Fibroblast of skin of back (primary cell): Measurements from ENCODE around the gene TM9SF2.
A peak's percentile ranks its signal among the peaks of the same experiment; 100 is the strongest.
"Not testable (repeated sequence)": the region's sequence is repeated elsewhere in the genome, so short reads cannot be mapped to it uniquely, and the experiment has no call there.

Source experiments
- DNase-seq: peaks from one replicate; pipeline ENCODE4 v3.0.0-alpha.2; 2013

TM9SF2 gene

DNA sequence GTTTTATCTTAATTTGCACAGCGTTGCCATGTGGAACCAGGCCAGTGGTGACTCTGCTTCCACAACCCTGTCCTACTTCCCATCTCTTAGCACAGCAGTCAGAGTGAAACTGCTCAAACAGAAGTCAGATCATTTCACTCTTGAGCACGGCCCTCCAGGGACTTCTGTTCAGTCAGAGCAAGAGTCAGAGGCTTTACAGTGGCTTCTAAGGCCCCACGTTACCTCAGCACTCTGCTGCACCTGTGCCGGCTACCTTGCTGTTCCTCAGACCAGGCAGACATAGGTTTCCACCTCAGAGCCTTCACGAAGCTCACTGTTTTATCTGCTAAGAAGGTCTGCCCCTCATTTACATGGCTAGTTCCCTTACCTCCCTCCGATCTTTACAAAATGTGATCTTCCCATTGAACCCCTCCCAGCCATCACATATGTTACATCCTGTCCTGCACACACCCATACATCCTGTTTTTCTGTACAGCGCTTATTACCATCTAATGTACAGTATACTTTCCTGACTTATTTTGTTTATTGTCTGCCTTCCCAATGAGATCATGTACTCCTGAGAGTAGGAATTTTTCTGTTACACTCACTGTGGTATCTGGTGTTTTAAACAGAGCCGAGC is 41.6 kb downstream of the TM9SF2 start:
- no peak for DNase-seq

DNA sequence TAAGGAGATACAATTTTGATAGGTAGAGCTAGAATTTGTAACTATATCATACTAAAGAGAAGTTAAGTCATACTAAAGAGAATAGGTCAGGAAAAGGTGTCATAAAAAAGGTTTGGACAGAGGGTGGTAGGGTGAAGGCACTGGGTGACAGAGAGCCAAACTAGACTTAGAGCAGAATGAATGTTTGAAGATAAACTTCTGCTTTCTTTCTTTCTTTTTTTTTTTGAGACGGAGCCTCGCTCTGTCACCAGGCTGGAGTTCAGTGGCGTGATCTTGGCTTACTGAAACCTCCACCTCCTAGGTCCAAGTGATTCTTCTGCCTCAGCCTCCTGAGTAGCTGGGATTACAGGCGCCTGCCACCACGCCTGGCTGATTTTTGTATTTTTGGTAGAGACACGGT is 44.1 kb downstream of the TM9SF2 start:
- DNase-seq = no peak

DNA sequence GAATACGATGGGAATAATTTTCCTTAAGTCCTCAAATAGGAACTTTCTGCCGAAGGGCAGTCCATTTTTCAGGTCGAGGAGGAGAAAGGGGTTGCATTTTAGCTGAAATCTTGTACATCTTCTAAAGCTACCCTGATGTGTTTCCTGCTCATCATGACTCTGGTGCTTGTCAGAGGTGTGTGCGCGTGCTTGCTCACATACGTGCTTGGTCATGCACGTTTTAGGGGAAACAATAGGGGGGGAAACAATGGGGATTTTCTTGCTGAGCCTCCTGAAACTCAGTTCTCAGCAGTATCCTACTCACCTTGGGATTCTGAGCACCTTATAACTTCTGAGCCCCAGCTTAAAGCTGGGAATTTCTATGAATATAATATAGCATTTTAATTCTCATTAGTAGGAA is 44.7 kb downstream of the TM9SF2 start:
- no peak for DNase-seq

- DNase-seq = no peak
These were observed 45.6 kb downstream of the TM9SF2 start for GRCh38 chr13:99546878-99547277.

- DNase-seq = no peak
These were observed 47.2 kb downstream of the TM9SF2 start for GRCh38 chr13:99548448-99548847.

DNA sequence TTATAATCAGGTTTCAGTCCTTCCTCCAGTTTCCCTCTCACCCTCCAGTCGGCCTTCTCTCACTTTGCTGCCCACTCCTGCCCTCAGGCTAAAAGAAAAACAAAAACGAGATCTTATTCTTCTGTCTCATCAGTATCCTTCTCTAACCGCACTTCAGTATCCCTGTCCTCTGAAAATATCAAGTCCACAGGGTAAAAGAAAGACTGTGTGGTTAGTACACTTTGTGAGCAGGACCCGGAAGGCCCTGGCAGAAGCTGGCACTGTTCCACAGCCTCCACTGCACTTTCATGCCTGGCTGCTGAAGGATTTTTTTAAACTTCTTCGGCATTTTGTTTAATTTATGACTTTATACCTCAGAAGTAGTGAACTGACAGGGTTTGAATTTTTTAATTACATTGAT is 51.8 kb downstream of the TM9SF2 start:
- DNase-seq = no peak

GRCh38 chr13:99555149-99555548 is 53.9 kb downstream of the TM9SF2 start:
- no peak for DNase-seq

DNA sequence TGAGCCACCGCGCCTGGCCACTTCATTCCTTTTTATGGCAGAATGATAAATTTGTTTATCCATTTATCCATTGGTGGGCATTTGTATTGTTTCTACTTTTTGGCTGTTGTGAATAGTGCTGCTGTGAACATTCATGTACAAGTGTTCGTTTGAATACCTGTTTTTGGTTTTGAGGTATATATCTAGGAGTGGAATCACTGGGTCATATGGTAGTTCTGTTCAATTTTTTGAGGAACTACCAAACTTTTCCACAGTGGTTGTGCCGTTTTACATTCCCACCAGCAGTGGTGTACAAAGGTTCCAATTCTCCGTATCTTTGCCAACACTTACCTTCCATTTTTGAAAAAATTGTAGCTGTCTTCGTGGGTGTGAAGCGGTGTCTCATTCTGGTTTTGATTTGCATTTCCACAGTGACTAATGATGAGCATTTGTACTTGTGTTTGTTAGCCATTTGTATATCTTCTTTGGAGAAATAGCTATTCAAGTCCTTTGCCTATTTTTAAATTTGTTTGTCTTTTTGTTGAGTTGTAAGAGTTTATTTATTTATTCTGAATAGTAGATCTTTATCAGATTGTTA is 55.7 kb downstream of the TM9SF2 start:
- no peak for DNase-seq

- DNase-seq = peak; percentile 3
These were observed 57.4 kb downstream of the TM9SF2 start for GRCh38 chr13:99558570-99559180.

DNA sequence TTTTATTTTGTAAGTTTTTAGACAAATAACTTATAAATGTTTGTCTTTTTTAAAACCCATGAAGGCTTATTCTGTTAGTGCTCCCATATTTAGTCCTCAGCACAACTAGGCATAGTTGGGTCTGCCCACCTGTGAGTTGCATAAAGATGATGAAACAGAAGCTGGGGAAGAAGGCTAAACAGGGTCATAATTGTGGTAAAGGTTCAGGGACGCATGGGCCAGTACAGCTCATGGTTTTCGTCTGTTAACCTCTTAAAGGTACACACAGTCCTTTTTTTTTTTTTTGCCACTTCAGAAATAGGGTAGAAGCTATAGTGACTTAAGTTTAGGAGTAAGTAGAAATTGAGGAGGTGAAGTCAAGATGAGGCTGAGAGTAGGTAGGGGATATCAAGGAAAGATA is 58.3 kb downstream of the TM9SF2 start:
- no peak for DNase-seq

DNA sequence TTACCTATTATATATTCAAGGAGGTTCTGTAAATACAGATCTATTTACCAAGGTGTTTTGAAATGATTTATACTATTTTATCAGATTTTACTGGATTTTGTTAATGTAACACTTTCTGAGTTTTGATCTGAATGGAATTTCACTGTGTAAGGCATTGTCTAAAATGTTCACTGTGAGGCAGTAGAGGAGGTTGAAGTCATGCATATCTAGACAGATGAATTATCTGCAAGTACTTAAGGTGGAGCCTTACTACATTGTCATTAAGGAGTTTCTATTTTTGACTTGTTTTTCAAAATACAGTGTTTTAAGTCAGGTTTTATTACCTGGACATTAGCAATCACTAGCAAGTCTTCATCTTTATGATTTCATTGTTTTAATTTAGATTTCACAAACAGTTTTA is 62.1 kb downstream of the TM9SF2 start:
- no peak for DNase-seq

DNA sequence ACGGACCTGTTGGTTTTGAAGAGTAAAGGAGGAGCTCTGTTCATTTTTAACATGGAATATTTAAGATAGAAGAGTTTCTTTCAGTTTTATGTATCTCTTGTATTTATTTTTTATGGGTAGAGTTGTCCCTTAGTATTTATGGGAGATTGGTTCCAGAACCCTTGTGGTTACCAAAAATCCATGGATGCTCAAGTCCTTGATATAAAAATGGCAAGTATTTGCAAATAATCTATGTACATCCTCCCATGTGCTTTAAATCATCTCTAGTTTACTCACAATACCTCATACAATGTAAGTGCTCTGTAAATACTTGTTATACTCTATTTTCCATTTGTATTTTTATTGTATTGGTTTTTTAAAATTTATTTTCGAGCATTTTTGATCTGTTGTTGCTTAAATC is 63.1 kb downstream of the TM9SF2 start:
- no peak for DNase-seq

GRCh38 chr13:99565478-99566124 is 64.3 kb downstream of the TM9SF2 start:
- DNase-seq = no peak

DNA sequence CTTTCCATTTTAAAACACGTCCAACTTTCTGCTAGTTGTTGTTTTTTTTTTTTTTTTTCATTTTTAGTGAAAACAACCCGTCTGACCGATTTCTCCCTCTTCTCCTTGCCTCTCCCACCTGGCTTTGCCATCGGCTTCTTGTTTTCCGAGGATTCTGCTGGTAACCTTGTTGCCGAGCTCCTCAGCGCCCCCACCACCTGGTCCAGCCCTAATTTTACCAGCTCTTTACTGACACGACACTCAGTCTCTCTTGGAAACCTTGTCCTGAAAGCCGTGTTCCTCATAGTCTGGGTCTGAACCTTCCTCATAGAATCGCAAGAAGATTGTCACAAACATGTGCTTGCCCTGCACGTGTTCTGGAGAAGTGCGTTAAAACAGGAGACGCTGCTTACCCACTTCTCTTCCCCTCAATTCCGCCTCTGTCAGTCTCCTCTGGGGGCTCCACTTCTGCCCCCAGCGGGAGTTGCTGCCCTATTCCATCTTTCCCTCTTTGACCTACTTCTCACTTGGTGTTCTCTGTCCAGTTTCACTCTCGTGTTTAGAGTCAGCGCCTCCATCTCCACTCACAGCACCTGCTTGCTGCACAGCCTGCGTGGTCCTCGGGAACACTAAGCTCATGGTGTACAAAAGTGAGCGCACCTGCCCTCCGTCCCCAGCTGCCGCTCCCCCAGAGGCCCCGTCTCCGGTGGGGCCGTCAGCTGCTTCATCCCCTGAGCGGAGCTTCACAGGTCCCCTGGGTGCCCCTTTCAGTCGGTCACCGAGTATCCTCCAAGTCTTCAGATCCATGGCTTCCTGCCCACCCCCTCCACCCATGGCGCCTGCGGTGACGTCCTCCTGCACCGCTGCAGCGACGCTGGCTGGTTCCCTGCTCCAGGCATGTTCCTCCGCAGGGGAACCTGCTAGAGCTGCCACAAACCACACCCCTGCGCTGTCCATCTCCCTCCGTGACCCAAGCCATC is 65.1 kb downstream of the TM9SF2 start:
- no peak for DNase-seq

GRCh38 chr13:99568901-99569300 is 67.6 kb downstream of the TM9SF2 start:
- not testable (repeated sequence) for DNase-seq

GRCh38 chr13:99572131-99572530 is 70.9 kb downstream of the TM9SF2 start:
- peak; percentile 51 for DNase-seq

GRCh38 chr13:99572921-99573320 is 71.6 kb downstream of the TM9SF2 start:
- DNase-seq = no peak

GRCh38 chr13:99575376-99576120 is 74.3 kb downstream of the TM9SF2 start:
- no peak for DNase-seq

GRCh38 chr13:99577934-99578917 is 77.0 kb downstream of the TM9SF2 start:
- peak; percentile 5 for DNase-seq

DNA sequence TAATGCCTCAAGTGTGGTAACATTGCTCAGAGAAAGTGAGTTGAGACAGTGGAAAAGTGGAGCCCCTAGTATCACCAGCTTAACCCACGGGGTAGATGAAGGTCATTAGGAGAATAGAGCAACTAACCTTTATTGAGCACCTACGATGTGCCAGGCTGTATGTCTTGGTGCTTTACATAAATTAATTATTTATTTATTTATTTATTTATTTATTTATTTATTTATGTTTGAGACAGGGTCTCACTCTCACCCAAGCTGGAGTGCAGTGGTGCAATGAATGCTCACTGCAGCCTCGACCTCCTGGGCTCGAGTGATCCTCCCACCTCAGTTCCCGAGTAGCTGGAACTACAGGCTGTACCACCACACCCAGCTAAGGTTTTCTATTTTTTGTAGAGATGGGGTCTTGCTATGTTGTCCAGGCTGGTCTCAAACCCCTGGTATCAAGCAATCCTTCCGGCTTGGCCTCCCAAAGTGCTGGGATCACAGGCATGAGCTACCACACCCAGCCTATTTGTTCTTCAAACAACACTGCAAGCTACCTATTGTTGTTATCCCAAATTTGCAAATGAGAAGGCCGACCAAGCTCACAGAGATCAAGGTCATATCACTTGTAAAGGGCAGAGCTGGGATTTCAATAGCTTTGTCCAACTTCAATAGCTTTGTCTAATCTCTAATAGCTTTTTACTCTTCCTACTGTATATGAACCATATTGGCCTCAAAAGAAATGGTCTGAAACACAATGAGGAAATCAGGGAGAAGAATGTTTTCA is 79.4 kb downstream of the TM9SF2 start:
- no peak for DNase-seq
